ENCODE results near the gene WWOX. TPM values are rescaled to one million over a fixed set of nuclear protein-coding genes. Genes with fewer than 3 reads are reported as not detected.

Gene WWOX
- total and polyA plus RNA-seq, 2 of the 4 experiments (the other 2 are of a cell fraction) = 2.7 to 5.4 TPM

- Histone ChIP-seq H3K79me1 (ENCODE audit: low read depth in 1 of 2, low read length in 2 of 2) (no peaks in the 10 kb centered on the region), H4K20me1 (ENCODE audit: insufficient read depth, low read length) (no peaks in the 10 kb centered on the region), H3K18ac (ENCODE audit: low read depth, low read length) (no peak overlapping the region), H3K23ac (ENCODE audit: low read depth, low read length) (no peak overlapping the region), H4K8ac (ENCODE audit: low read depth in 2 of 2, low read length in 2 of 2) (no peak overlapping the region), H2BK20ac (ENCODE audit: low read depth, low read length) (no peak overlapping the region), H3K27me3 (ENCODE audit: control insufficient read depth, insufficient read depth, low read length) (no peaks in the 10 kb centered on the region; the same call in 1 of the 2 replicates), H2AFZ (replicated peaks; ENCODE audit: low read length, poor library complexity) (no peak overlapping the region), H4K5ac (ENCODE audit: low read depth, low read length) (no peak overlapping the region), H3K36me3 (ENCODE audit: control insufficient read depth, insufficient read depth, low read length) (no peaks in the 10 kb centered on the region), H2BK15ac (ENCODE audit: low read depth, low read length) (no peak overlapping the region), H4K91ac (ENCODE audit: insufficient read depth, low read depth, low read length) (no peak overlapping the region), H2AK5ac (ENCODE audit: low read depth, low read length) (no peak overlapping the region), H2BK5ac (ENCODE audit: low read depth, low read length, poor library complexity, severe bottlenecking) (no peak overlapping the region), H3K56ac (ENCODE audit: extremely low read depth, insufficient read depth, low read length) (no peak overlapping the region), H3K14ac (replicated peaks; ENCODE audit: low read depth, low read length) (no peak overlapping the region), H3K9me3 (ENCODE audit: control insufficient read depth, insufficient read depth, low read length) (no peaks in the 10 kb centered on the region), H2BK120ac (ENCODE audit: low read depth, low read length) (no peak overlapping the region), H3K9ac (ENCODE audit: low read depth, low read length) (no peak overlapping the region), H2AK9ac (replicated peaks; ENCODE audit: low read depth, low read length, poor library complexity) (no peak overlapping the region), H3K9me1 (ENCODE audit: insufficient read depth, low read length) (no peaks in the 10 kb centered on the region), H3K4me2 (ENCODE audit: low read depth, low read length) (no peak overlapping the region), H3K4me1 (ENCODE audit: control insufficient read depth, insufficient read depth, low read length) (peaks cover 2% of the 10 kb centered on the region; the same call in 1 of the 2 replicates), H3K27ac (ENCODE audit: insufficient read depth, low read length) (no peak overlapping the region), H3K4me3 (ENCODE audit: insufficient read depth, low read depth, low read length) (no peak overlapping the region), H3K4ac (ENCODE audit: low read depth, low read length) (no peak overlapping the region)
- ChIA-PET CTCF (interaction anchor here (1.1 kb wide), 1 partner anchor 8 kb away, joined by 3 read pairs; no protein-coding TSS in a partner anchor), POLR2A (ENCODE audit: unreplicated experiment) (no interaction called here)
- no peak for TF ChIP-seq MAFK (IDR thresholded peaks at IDR 0.05; ENCODE audit: low read depth, low read length)
- TF ChIP-seq MAZ (IDR thresholded peaks at IDR 0.05; ENCODE audit: borderline replicate concordance, low read depth, low read length) = no peak
- TF ChIP-seq, protein P1, sequence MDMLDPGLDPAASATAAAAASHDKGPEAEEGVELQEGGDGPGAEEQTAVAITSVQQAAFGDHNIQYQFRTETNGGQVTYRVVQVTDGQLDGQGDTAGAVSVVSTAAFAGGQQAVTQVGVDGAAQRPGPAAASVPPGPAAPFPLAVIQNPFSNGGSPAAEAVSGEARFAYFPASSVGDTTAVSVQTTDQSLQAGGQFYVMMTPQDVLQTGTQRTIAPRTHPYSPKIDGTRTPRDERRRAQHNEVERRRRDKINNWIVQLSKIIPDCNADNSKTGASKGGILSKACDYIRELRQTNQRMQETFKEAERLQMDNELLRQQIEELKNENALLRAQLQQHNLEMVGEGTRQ (IDR thresholded peaks at IDR 0.05; ENCODE audit: low read depth, low read length) = no peak
- DNase-seq = no peak
- WGBS, 2 experiments (ENCODE audit: extremely low coverage in 2 of 2, insufficient read length in 1 of 2) = 14 to 100% methylated on average over 1 to 3 of the region's 3 CpGs
- dilution Hi-C loops (cut with HindIII; ENCODE audit: low sequenced_read_pairs, unreplicated experiment) = no loop called here
- no peak for ATAC-seq (ENCODE audit: low read depth)
- no TSS peak for BruUV-seq (replicated peaks)
- intact Hi-C loops (cut with micrococcal nuclease) = no loop called here
- in situ Hi-C loops (cut with MboI; ENCODE audit: low sequenced_read_pairs) = no loop called here
Measured at GRCh38 chr16:78205506-78205905, 106.1 kb downstream of the WWOX start.
